K562 (cell line): ENCODE data around the gene ZNF782. TPM values are rescaled to one million over a fixed set of nuclear protein-coding genes. Genes with fewer than 3 reads are reported as not detected.

ENCODE experiments used
- ELK3 ChIP-seq: fragments of 450-650 bp; formaldehyde crosslinking; IDR thresholded peaks from 2 replicates; pipeline ENCODE4 v1.4.0; 2020; ENCODE audit warnings: mild to moderate bottlenecking
- EP400 ChIP-seq: fragments of 450-650 bp; IDR thresholded peaks from 2 replicates; pipeline ENCODE4 v1.6.1; 2017; ENCODE audit warnings: antibody characterized with exemption, mild to moderate bottlenecking, moderate library complexity
- ETS2 ChIP-seq: IDR thresholded peaks from 2 replicates; pipeline ENCODE4 v1.6.1; 2016; ENCODE audit warnings: borderline replicate concordance, missing genetic modification characterization, mild to moderate bottlenecking, moderate library complexity, missing compliant biosample characterization; ENCODE audit not compliant: poor library complexity, severe bottlenecking
- HNRNPH1 ChIP-seq: fragments of 200-400 bp; formaldehyde crosslinking; optimal IDR thresholded peaks from 2 replicates; pipeline ENCODE3; 2017; ENCODE audit warnings: low read depth, mild to moderate bottlenecking, low read length, moderate library complexity
- KLF1 ChIP-seq: fragments of 450-650 bp; IDR thresholded peaks from 2 replicates; pipeline ENCODE4 v1.6.1; 2016; ENCODE audit warnings: missing genetic modification characterization, missing compliant biosample characterization
- MTA1 ChIP-seq: fragments of 450-650 bp; IDR thresholded peaks from 2 replicates; pipeline ENCODE4 v1.6.1; 2017; ENCODE audit warnings: borderline replicate concordance
- NCOA6 ChIP-seq: fragments of 450-650 bp; IDR thresholded peaks from 2 replicates; pipeline ENCODE4 v1.6.1; 2017; ENCODE audit warnings: mild to moderate bottlenecking
- POLR2H ChIP-seq: IDR thresholded peaks from 2 replicates; pipeline ENCODE4 v1.6.1; 2016; ENCODE audit warnings: missing genetic modification characterization, low read depth, mild to moderate bottlenecking, control low read depth, missing compliant biosample characterization, moderate library complexity
- SNRNP70 ChIP-seq: fragments of 200-400 bp; formaldehyde crosslinking; optimal IDR thresholded peaks from 2 replicates; pipeline ENCODE3; 2017; ENCODE audit warnings: low read depth, low read length
- TARDBP ChIP-seq: fragments of 450-650 bp; IDR thresholded peaks from 2 replicates; pipeline ENCODE4 v1.6.1; 2016
- ZNF316 ChIP-seq: fragments of 450-650 bp; IDR thresholded peaks from 2 replicates; pipeline ENCODE4 v1.6.1; 2016
- ZZZ3 ChIP-seq: fragments of 450-650 bp; IDR thresholded peaks from 2 replicates; pipeline ENCODE4 v1.6.1; 2016; ENCODE audit warnings: antibody characterized with exemption, mild to moderate bottlenecking, moderate library complexity
- polyA plus RNA-seq, 8 experiments: library from polyadenylated mRNA; depleted of rRNA in 4 of 8; stranded (reverse) in 5 of 8; unstranded in 3 of 8; fragments of >200 nt; fragmentation: Nextera tagmentation in 2 of 8; fragmentation: Illumina TruSeq in 1 of 8; extraction: Ambion mirVana in 2 of 8; extraction: Trizol in 1 of 8; gene quantifications; 2 replicates each; pipeline versions ENCODE4 v1.2.1 to v1.2.3, GENCODE V29; 2011 to 2014; ENCODE audit warnings: inconsistent platforms in 1 of 8, missing spikeins in 1 of 8
- total RNA-seq, 7 experiments: library from RNA; depleted of rRNA in 6 of 7; stranded (reverse); fragments of >200 nt in 6 of 7; fragmentation: Illumina TruSeq in 2 of 7; extraction: Trizol in 2 of 7; gene quantifications; 2 replicates each; pipeline versions ENCODE4 v1.2.1 to v1.2.3, GENCODE V29; 2011 to 2021; ENCODE audit warnings: low replicate concordance in 1 of 7
- TF ChIP-seq, protein P1 (sequence below): fragments of 250-450 bp; sonication (Bioruptor Pico); IDR thresholded peaks from 2 replicates; pipeline ENCODE4 v1.8.0; 2022; ENCODE audit warnings: inconsistent platforms
- TF ChIP-seq, protein P2 (sequence below): fragments of 250-450 bp; sonication (Bioruptor Pico); IDR thresholded peaks from 2 replicates; pipeline ENCODE4 v1.5.0; 2022; ENCODE audit warnings: mild to moderate bottlenecking

The ZNF782 gene
- total and polyA plus RNA-seq, 9 of the 15 experiments (the other 6 are each of a cell fraction or from before 2014, with no cell fraction given) = 0.38 to 8.8 (median 4.5) TPM

DNA sequence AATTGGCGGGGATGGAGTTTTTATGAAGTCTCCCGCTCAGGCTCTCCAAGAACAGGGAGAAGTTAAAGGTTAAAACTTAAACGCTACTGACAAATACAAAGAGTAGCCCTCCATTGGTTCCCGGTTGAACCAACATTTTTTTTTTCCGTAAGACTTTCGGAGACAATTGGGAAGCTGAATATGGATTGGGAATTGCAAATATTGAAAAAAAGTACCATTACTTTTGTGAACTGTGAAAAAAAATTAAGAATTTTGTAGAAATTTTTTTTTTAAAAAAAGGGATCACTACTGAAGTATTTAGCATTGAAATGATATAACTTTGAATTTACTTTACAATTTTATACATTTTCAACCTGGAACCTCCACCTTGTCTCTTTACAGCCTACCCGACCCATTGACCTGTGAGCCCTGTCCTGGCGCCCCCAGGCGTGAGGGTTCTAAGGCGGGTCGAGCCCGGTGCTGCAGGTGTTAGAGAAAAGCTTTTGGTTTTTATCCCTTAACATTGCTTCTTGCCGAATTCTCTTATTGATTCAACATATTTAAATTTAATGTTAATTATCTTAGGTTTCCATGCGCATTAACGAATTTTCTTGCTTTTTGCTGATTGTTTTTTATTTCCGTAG lies 448 bp upstream of the ZNF782 start (continued):
- TF ChIP-seq, protein P1, sequence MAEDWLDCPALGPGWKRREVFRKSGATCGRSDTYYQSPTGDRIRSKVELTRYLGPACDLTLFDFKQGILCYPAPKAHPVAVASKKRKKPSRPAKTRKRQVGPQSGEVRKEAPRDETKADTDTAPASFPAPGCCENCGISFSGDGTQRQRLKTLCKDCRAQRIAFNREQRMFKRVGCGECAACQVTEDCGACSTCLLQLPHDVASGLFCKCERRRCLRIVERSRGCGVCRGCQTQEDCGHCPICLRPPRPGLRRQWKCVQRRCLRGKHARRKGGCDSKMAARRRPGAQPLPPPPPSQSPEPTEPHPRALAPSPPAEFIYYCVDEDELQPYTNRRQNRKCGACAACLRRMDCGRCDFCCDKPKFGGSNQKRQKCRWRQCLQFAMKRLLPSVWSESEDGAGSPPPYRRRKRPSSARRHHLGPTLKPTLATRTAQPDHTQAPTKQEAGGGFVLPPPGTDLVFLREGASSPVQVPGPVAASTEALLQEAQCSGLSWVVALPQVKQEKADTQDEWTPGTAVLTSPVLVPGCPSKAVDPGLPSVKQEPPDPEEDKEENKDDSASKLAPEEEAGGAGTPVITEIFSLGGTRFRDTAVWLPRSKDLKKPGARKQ (CRISPR knock-in tag) = peak; percentile 86
- TF ChIP-seq EP400 = no peak
- TF ChIP-seq POLR2H (tag) = no peak
- no peak for TF ChIP-seq SNRNP70
- TF ChIP-seq ZNF316 = 0 out of 2 replicates have a peak, but pooled peaks have one; percentile 19
- peak; percentile 43; the same call in 1 of the 2 replicates for TF ChIP-seq NCOA6
- no peak for TF ChIP-seq HNRNPH1
- TF ChIP-seq ETS2 (tag) = no peak
- TF ChIP-seq, protein P2, sequence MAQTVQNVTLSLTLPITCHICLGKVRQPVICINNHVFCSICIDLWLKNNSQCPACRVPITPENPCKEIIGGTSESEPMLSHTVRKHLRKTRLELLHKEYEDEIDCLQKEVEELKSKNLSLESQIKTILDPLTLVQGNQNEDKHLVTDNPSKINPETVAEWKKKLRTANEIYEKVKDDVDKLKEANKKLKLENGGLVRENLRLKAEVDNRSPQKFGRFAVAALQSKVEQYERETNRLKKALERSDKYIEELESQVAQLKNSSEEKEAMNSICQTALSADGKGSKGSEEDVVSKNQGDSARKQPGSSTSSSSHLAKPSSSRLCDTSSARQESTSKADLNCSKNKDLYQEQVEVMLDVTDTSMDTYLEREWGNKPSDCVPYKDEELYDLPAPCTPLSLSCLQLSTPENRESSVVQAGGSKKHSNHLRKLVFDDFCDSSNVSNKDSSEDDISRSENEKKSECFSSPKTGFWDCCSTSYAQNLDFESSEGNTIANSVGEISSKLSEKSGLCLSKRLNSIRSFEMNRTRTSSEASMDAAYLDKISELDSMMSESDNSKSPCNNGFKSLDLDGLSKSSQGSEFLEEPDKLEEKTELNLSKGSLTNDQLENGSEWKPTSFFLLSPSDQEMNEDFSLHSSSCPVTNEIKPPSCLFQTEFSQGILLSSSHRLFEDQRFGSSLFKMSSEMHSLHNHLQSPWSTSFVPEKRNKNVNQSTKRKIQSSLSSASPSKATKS (CRISPR knock-in tag) = no peak
- no peak for TF ChIP-seq TARDBP
- TF ChIP-seq ZZZ3 = no peak
- no peak for TF ChIP-seq MTA1
- no peak for TF ChIP-seq KLF1 (tag)
- TF ChIP-seq ELK3 = no peak
